T-helper 1 cell treated with Interleukin-12 subunit alpha and Interleukin-12 subunit beta and Interleukin-4 antibody, amounts not matched to agents 30 μg/mL and 1 μg/mL, for 36 hours (primary cell): ENCODE data around the gene GPX4.

ENCODE experiments used
- H3K27ac Mint-ChIP-seq: one replicate; pipeline ENCODE4 v1.8.0; 2021; ENCODE audit warnings: mild to moderate bottlenecking, mixed read lengths
- H3K27me3 Mint-ChIP-seq: one replicate; pipeline ENCODE4 v1.8.0; 2021; ENCODE audit warnings: low read depth, mixed read lengths
- H3K36me3 Mint-ChIP-seq: one replicate; pipeline ENCODE4 v1.8.0; 2021; ENCODE audit warnings: low read depth, mixed read lengths
- H3K4me1 Mint-ChIP-seq: one replicate; pipeline ENCODE4 v1.8.0; 2021; ENCODE audit warnings: low read depth, mixed read lengths
- H3K4me3 Mint-ChIP-seq: one replicate; pipeline ENCODE4 v1.8.0; 2021; ENCODE audit warnings: mild to moderate bottlenecking, moderate library complexity, mixed read lengths
- H3K9me3 Mint-ChIP-seq: one replicate; pipeline ENCODE4 v1.8.0; 2021; ENCODE audit warnings: mixed read lengths

GPX4 gene

GRCh38 chr19:1145635-1146411 lies 42.0 kb downstream of the GPX4 start:
- Mint-ChIP-seq H3K27me3 (no peaks in the 10 kb centered on the region), H3K27ac (no peak overlapping the region)

GRCh38 chr19:1146412-1146699 lies 42.6 kb downstream of the GPX4 start:
- peaks cover 5% of the 10 kb centered on the region for H3K4me1 Mint-ChIP-seq
- no peaks in the 10 kb centered on the region for H3K27me3 Mint-ChIP-seq
- no peak overlapping the region for H3K27ac Mint-ChIP-seq
- no peak overlapping the region for H3K4me3 Mint-ChIP-seq
- peaks cover 28% of the 10 kb centered on the region for H3K36me3 Mint-ChIP-seq
- H3K9me3 Mint-ChIP-seq, result peaks cover 5% of the 10 kb centered on the region

More at GRCh38 chr19:1145635-1146411, 42.0 kb downstream of the GPX4 start:
- Mint-ChIP-seq H3K4me1 (peaks cover 5% of the 10 kb centered on the region), H3K4me3 (no peak overlapping the region), H3K9me3 (peaks cover 5% of the 10 kb centered on the region), H3K36me3 (peaks cover 31% of the 10 kb centered on the region)

DNA sequence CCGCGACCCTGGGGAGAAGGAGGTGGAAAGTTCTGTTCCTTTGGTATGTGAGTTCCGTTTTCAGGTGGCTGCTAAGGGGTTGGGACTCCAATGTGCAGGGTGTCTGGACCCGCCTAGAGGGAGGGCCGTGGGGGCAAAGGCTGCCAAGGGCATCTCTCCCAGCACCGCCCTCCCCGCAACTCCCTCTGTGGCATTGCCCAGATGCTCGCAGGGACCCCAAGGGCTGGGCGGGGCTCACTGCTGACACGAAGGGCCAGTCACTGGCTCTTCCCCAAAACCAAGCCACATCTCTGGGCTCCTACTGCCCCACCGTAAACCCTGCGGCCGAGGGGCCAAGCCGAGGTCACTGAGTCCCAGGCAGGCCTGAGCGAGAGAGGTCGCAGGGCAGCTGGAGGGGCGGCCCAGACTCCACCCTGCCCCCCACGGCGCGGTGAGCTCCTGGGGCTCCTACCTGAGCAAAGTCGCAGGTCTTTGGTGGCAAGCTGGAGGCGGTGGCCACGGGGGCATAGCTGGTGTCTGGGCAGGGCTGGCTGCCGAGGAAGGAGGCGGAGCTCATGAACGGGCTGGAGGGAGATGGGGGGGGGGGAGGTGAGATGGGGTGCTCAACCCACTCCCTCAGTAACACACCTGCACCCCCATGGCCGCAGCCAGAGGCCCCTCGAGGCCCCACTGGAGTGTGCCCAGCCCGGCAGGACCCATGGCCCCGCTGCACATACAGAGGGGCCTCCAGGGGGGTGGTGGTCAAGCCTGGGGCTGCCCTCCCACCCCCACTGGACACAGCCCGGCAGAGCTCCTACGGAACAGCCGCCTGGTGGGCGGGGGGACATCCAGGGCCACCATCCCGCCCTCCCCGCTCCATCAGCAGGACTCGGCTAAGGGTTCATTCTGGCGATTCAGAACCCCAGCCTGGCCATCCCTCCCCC lies 43.3 kb downstream of the GPX4 start:
- Mint-ChIP-seq H3K27me3 (no peaks in the 10 kb centered on the region), H3K27ac (peak overlapping the region; percentile 39), H3K4me1 (peaks cover 2% of the 10 kb centered on the region), H3K36me3 (peaks cover 26% of the 10 kb centered on the region), H3K9me3 (peaks cover under 1% of the 10 kb centered on the region), H3K4me3 (no peak overlapping the region)

DNA sequence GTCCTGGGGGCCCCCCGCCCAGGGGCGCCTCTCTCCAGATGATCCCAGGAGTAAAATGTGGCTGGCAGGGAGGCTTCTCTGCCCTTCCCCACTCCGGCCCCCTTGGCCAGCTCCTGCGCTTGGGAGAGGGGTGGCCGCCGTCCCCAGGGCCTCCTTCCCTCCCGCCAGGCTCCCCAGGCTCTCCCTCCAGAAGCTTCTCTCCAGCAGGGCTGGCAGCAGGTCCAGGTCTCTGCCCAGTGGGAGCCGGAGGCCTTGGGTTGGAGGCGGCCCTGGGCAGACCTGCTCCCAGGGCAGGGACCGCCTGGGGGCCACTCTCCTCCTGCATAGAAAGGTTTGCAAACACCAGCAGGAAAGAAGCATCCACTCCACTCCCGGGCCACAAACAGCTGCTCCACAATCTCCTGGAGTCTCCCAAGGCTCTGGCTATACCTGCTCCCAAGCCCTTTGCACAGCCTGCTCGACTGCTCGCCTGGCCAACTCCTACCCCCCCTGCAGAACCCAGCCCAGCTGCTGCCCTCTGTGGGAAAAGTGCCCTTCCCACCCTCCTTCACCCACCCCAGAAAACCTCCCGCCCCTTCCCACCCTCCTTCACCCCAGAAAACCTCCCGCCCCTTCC lies 44.2 kb downstream of the GPX4 start:
- no peak overlapping the region for H3K4me3 Mint-ChIP-seq
- H3K27me3 Mint-ChIP-seq, result no peaks in the 10 kb centered on the region
- no peak overlapping the region for H3K27ac Mint-ChIP-seq
- no peaks in the 10 kb centered on the region for H3K9me3 Mint-ChIP-seq
- peaks cover 2% of the 10 kb centered on the region for H3K4me1 Mint-ChIP-seq
- peaks cover 23% of the 10 kb centered on the region for H3K36me3 Mint-ChIP-seq

DNA sequence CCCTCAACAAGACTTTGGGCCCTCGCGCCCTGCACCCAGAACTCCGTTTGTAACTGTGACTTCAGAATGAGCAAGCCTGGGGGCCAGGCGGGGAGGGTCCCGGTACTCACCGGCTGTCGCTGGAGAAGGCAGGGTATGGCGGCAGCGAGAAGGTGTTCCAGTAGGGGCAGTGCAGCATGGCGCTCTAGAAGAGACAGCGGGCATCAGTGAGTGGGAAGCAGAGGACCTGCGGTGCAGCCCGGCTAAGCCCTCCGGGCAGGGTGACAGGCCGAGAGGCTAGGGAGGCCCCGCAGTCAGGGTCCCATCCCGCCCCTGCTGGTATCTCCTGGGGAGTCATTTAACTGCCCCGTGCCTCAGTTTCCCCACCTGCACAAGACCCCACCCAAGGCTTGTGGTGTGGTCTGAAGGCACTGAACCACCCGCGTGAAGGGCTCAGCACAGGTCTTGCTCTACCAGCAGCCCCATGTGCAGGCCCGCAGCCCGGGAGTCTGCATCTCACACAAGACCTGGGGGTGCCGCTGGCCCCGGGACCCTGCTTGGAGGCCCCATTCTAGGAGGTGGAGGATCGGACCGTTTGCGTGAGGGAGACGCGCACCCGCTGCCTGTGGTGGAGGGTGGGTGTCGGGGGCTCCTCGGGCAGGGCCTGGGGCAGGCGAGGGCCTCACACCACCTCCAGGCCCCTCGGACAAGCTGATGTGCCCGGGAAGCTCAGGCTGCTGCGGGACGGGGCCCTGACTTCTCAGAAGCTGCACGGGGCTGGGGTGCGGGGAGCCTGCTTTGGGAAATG lies 45.7 kb downstream of the GPX4 start:
- no peaks in the 10 kb centered on the region for H3K27me3 Mint-ChIP-seq
- H3K27ac Mint-ChIP-seq, result no peak overlapping the region
- peaks cover 14% of the 10 kb centered on the region for H3K36me3 Mint-ChIP-seq
- H3K4me1 Mint-ChIP-seq, result peaks cover 2% of the 10 kb centered on the region
- no peaks in the 10 kb centered on the region for H3K9me3 Mint-ChIP-seq
- H3K4me3 Mint-ChIP-seq, result no peak overlapping the region

DNA sequence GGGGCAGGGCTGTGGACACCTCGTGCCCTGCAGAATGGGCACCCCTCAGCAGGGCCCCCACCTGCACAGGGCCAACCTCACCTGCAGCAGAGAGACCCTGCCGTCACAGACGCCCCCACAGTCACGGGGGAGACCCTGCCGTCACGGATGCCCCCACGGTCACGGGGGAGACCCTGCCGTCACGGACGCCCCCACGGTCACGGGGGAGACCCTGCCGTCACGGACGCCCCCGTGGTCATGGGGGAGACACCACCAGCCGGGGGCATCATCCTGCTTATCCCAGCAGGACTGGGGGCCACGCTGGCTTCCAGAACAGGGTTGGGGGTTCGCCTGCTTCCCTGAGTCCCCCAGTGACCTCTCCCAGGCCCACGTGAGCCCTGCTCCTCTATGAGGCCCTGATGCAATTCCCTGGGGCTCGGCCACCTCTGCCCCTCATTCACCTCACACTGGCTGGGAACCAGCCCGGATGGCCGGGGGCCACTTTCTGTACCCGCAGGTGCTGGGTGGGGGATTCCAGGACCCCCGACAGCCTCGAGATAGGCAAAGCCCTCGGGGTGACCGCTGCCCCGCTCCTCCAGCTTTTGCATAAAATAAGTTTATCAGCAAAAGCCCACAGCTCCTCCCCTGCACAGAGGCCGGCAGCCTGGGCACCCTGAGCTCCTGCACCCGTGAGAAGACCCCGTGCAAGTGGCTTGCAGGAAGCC lies 46.7 kb downstream of the GPX4 start:
- Mint-ChIP-seq H3K27me3 (no peaks in the 10 kb centered on the region), H3K27ac (no peak overlapping the region), H3K36me3 (peaks cover 8% of the 10 kb centered on the region), H3K9me3 (no peaks in the 10 kb centered on the region), H3K4me1 (peaks cover 2% of the 10 kb centered on the region), H3K4me3 (no peak overlapping the region)

- Mint-ChIP-seq H3K27ac (no peak overlapping the region), H3K4me3 (no peak overlapping the region), H3K9me3 (no peaks in the 10 kb centered on the region)
Observed at GRCh38 chr19:1151037-1151724, 47.4 kb downstream of the GPX4 start.

GRCh38 chr19:1151917-1152587 lies 48.3 kb downstream of the GPX4 start:
- H3K27me3 Mint-ChIP-seq, result no peaks in the 10 kb centered on the region
- no peak overlapping the region for H3K27ac Mint-ChIP-seq
- no peaks in the 10 kb centered on the region for H3K9me3 Mint-ChIP-seq
- H3K4me3 Mint-ChIP-seq, result no peak overlapping the region
- H3K4me1 Mint-ChIP-seq, result peaks cover 2% of the 10 kb centered on the region
- H3K36me3 Mint-ChIP-seq, result peaks cover 7% of the 10 kb centered on the region

More at GRCh38 chr19:1151037-1151724, 47.4 kb downstream of the GPX4 start:
- H3K36me3 Mint-ChIP-seq, result peaks cover 7% of the 10 kb centered on the region
- peaks cover 2% of the 10 kb centered on the region for H3K4me1 Mint-ChIP-seq
- H3K27me3 Mint-ChIP-seq, result no peaks in the 10 kb centered on the region

GRCh38 chr19:1153891-1154730 lies 50.3 kb downstream of the GPX4 start:
- H3K36me3 Mint-ChIP-seq, result peaks cover 6% of the 10 kb centered on the region
- no peaks in the 10 kb centered on the region for H3K27me3 Mint-ChIP-seq
- peaks cover 2% of the 10 kb centered on the region for H3K4me1 Mint-ChIP-seq
- no peak overlapping the region for H3K4me3 Mint-ChIP-seq
- H3K9me3 Mint-ChIP-seq, result no peaks in the 10 kb centered on the region
- H3K27ac Mint-ChIP-seq, result no peak overlapping the region

GRCh38 chr19:1154731-1155351 lies 51.0 kb downstream of the GPX4 start:
- Mint-ChIP-seq H3K9me3 (no peaks in the 10 kb centered on the region), H3K4me3 (no peak overlapping the region), H3K27me3 (no peaks in the 10 kb centered on the region), H3K4me1 (no peaks in the 10 kb centered on the region), H3K36me3 (peaks cover 3% of the 10 kb centered on the region), H3K27ac (no peak overlapping the region)

- Mint-ChIP-seq H3K9me3 (no peaks in the 10 kb centered on the region), H3K4me3 (no peak overlapping the region), H3K27me3 (no peaks in the 10 kb centered on the region), H3K36me3 (peaks cover 3% of the 10 kb centered on the region), H3K4me1 (no peaks in the 10 kb centered on the region), H3K27ac (no peak overlapping the region)
Observed at GRCh38 chr19:1155352-1156304, 51.8 kb downstream of the GPX4 start.
